Measurements from ENCODE around the gene ECI2.

- no peak for TF ChIP-seq POLR2A (IDR thresholded peaks at IDR 0.05)
- TF ChIP-seq CTCF (IDR thresholded peaks at IDR 0.05) = no peak
Observed at GRCh38 chr6:4124351-4124750, 11.0 kb downstream of the ECI2 start.

All from thyroid gland (tissue), 4 donors.